Prostate gland (tissue), 2 donors: ENCODE measurements around the gene CYP46A1. TPM values are rescaled to one million over a fixed set of nuclear protein-coding genes. Genes with fewer than 3 reads are reported as not detected.

Source experiments
- DNase-seq: peaks from one replicate; pipeline ENCODE4 v3.0.0-alpha.2; 2019; ENCODE audit warnings: low spot score
- H3K27ac ChIP-seq, 2 donors: fragments of 200-600 bp; sonication (generic); 2 replicates each; pipeline ENCODE4 v1.5.1; 2017 to 2019
- H3K27me3 ChIP-seq: fragments of 200-600 bp; sonication (generic); replicated peaks from 2 replicates; pipeline ENCODE4 v1.5.1; 2019; ENCODE audit not compliant: insufficient read depth
- H3K36me3 ChIP-seq, 2 donors: fragments of 200-600 bp; sonication (generic); 1 replicate in 1 of 2; 2 replicates in 1 of 2; pipeline versions ENCODE4 v1.5.1 to v1.8.1; 2017 to 2019
- H3K4me1 ChIP-seq: fragments of 200-600 bp; sonication (generic); replicated peaks from 2 replicates; pipeline ENCODE4 v1.5.1; 2019
- H3K4me3 ChIP-seq, 2 donors: fragments of 200-600 bp; sonication (generic); 2 replicates each; pipeline ENCODE4 v1.5.1; 2017 to 2019
- H3K9me3 ChIP-seq: fragments of 200-600 bp; sonication (generic); 2 replicates; pipeline ENCODE4 v1.5.1; 2017
- POLR2A ChIP-seq: fragments of 450-650 bp; IDR thresholded peaks from one replicate; pipeline ENCODE4 v1.6.1; 2016; ENCODE audit warnings: antibody characterized with exemption, mild to moderate bottlenecking
- POLR2AphosphoS5 ChIP-seq: sonication (generic); formaldehyde crosslinking; IDR thresholded peaks from one replicate; pipeline ENCODE4 v1.6.1; 2017; ENCODE audit warnings: antibody characterized with exemption
- WGBS: methylation state at CpG from one replicate; pipeline ENCODE4 v1.1.5; 2018; 5-methylcytosine and 5-hydroxymethylcytosine counted together
- intact Hi-C: fragments of 100-400 bp; cut with DNase I; formaldehyde crosslinking; loops from one replicate; pipeline ENCODE4 v1.14.2; 2022
- total RNA-seq, 2 donors: library from RNA; depleted of rRNA; stranded (reverse); fragments of >200 nt; gene quantifications; one replicate each; pipeline ENCODE4 v1.1.0, GENCODE V29; 2016
- TF ChIP-seq, protein P1 (sequence below), 4 experiments: fragments of 200-600 bp in 2 of 4; fragments of 450-650 bp in 2 of 4; sonication (generic) in 2 of 4; IDR thresholded peaks; 1 replicate in 3 of 4; 2 replicates in 1 of 4; pipeline ENCODE4 v1.5.1; 2016 to 2019; ENCODE audit warnings: antibody characterized with exemption in 4 of 4, mild to moderate bottlenecking in 2 of 4, moderate library complexity in 2 of 4

Gene CYP46A1
- total RNA-seq, 2 donors from 2014 or later: 0.46 to 6.5 TPM

- WGBS: 83% methylated on average over 6 of the region's 6 CpGs
- no peak overlapping the region for H3K4me3 ChIP-seq
- no peaks in the 10 kb centered on the region for H3K36me3 ChIP-seq
- H3K27ac ChIP-seq: no peak overlapping the region
- H3K4me1 ChIP-seq: no peaks in the 10 kb centered on the region
- no peaks in the 10 kb centered on the region for H3K27me3 ChIP-seq
- H3K9me3 ChIP-seq: no peaks in the 10 kb centered on the region
- TF ChIP-seq, protein P1, sequence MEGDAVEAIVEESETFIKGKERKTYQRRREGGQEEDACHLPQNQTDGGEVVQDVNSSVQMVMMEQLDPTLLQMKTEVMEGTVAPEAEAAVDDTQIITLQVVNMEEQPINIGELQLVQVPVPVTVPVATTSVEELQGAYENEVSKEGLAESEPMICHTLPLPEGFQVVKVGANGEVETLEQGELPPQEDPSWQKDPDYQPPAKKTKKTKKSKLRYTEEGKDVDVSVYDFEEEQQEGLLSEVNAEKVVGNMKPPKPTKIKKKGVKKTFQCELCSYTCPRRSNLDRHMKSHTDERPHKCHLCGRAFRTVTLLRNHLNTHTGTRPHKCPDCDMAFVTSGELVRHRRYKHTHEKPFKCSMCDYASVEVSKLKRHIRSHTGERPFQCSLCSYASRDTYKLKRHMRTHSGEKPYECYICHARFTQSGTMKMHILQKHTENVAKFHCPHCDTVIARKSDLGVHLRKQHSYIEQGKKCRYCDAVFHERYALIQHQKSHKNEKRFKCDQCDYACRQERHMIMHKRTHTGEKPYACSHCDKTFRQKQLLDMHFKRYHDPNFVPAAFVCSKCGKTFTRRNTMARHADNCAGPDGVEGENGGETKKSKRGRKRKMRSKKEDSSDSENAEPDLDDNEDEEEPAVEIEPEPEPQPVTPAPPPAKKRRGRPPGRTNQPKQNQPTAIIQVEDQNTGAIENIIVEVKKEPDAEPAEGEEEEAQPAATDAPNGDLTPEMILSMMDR (IDR thresholded peaks at IDR 0.05): no peak
- TF ChIP-seq POLR2AphosphoS5: no peak
- no peak for TF ChIP-seq POLR2A
- no peak for DNase-seq
- intact Hi-C loops: no loop called here
These were observed 84.3 kb downstream of the CYP46A1 start for GRCh38 chr14:99768381-99768780.

- Histone ChIP-seq H3K27ac (no peak overlapping the region), H3K36me3 (no peaks in the 10 kb centered on the region), H3K4me3 (no peak overlapping the region), H3K4me1 (no peaks in the 10 kb centered on the region), H3K9me3 (no peaks in the 10 kb centered on the region), H3K27me3 (peaks cover 4% of the 10 kb centered on the region)
- no peak for TF ChIP-seq POLR2AphosphoS5
- intact Hi-C loops: no loop called here
- 92% methylated on average over 6 of the region's 6 CpGs for WGBS
- DNase-seq: no peak
These were observed 85.0 kb downstream of the CYP46A1 start for GRCh38 chr14:99769123-99769522.

- H3K4me1 ChIP-seq: no peaks in the 10 kb centered on the region
- peaks cover 5% of the 10 kb centered on the region for H3K27me3 ChIP-seq
- TF ChIP-seq POLR2A (no peak), POLR2AphosphoS5 (no peak)
- TF ChIP-seq, protein P1 (IDR thresholded peaks at IDR 0.05): no peak
- no peak for DNase-seq
- intact Hi-C loops: no loop called here
- no peak overlapping the region for H3K27ac ChIP-seq
- H3K4me3 ChIP-seq: no peak overlapping the region
- H3K36me3 ChIP-seq: no peaks in the 10 kb centered on the region
- H3K9me3 ChIP-seq: no peaks in the 10 kb centered on the region
- WGBS: 65% methylated on average over 3 of the region's 3 CpGs
These were observed 85.7 kb downstream of the CYP46A1 start for GRCh38 chr14:99769799-99770198.

DNA sequence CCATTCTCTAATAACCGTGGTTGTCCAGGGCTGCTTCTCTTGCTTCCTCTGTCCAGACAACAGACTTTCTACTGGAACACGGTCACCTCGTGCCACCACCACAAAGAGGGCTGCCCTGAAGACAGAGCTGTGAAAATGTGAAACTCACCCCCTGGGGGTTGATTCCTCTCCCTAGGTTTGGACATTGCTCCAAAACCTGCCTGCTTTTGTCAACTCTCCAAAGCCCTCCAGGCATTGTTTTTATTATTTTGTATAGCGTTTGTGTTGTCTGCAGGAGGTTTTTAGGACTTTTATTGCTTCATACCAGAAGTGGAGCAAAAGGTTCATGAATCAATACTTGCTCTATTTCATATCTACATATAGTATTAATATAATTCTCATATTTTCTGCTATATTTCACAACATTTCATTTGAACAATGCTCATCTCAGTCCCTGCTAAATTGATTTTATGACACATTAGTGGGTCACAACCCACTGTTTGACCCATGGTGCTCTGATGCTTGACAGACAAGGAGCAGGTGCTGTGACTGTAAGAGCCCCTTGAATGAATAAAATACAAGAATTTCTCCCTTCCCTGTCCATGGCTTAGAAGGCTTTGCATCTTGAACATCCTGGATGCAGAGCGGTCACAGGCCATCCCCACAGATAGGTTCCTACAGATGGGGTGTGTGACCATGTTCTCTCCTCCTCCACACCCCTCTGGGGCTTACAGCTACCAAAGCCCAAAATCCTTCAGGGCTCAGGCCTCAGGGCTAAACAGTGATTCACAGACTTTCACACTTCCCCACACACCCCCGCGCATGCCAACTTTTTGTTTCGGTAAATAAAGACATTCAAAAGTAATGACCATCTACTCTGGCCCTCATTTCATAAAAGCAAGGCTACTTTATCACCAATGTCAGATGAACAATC is 88.5 kb downstream of the CYP46A1 start:
- intact Hi-C loops: no loop called here
- peaks cover 5% of the 10 kb centered on the region for H3K27me3 ChIP-seq
- H3K9me3 ChIP-seq: no peaks in the 10 kb centered on the region
- no peak overlapping the region for H3K27ac ChIP-seq
- no peaks in the 10 kb centered on the region for H3K4me1 ChIP-seq
- H3K36me3 ChIP-seq: no peaks in the 10 kb centered on the region
- DNase-seq: no peak
- TF ChIP-seq POLR2A (no peak), POLR2AphosphoS5 (no peak)
- TF ChIP-seq, protein P1 (IDR thresholded peaks at IDR 0.05): no peak
- 77% methylated on average over 8 of the region's 8 CpGs for WGBS
- H3K4me3 ChIP-seq: no peak overlapping the region

DNA sequence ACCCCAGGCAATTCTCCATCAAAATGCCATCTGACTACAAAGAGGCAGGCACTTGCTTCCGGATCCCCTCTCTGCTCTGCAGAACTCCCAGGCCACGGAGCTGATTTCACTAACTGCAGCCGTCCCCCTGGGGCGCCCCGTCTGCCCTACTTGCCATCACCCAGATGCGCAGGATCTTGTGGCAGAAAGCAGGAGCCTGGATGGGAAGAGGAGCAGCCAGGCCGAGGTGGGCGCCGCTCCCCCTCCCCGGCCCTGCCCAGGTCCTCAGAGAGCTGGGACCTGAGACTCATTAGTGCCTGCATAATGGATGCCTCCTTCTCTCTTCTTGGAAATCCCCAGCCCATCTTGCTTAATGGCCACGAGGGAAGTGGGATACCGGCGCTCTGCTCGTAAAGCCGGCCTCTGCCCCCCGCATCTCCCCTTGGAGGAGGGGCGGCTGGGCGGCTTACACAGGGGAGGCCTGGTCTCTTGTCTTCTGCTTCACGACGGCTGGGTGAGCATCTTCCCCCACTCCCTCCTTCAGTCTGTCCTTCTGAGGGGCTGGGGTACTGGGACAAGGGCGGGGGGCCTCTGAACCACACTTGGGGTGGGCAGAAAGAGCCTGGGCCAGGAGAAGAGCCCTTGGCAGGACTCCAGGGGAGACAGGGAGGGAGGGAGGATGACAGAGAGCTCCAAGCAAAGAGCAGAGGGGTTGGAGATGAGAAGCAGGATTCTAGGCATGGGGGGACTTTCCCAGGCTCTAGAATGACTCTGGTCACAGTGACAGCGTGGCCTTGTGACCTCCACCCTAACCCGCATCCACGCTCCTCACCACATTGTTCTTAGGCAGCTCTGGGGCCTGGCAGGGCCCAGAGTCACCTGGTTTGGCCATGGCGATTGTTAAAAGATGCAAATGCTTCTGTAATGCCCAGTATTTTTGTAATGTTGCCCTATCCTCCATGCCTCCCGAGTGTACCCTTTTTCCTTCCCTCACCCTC is 89.7 kb downstream of the CYP46A1 start:
- no peak for DNase-seq
- WGBS: 65% methylated on average over 26 of the region's 26 CpGs

More for the DNA sequence above, 89.7 kb downstream of the CYP46A1 start:
- H3K4me1 ChIP-seq: no peaks in the 10 kb centered on the region
- peaks cover 5% of the 10 kb centered on the region for H3K27me3 ChIP-seq
- no peaks in the 10 kb centered on the region for H3K9me3 ChIP-seq
- no peak overlapping the region for H3K4me3 ChIP-seq
- intact Hi-C loops: no loop called here
- H3K36me3 ChIP-seq: no peaks in the 10 kb centered on the region
- TF ChIP-seq, protein P1 (IDR thresholded peaks at IDR 0.05): no peak
- TF ChIP-seq POLR2AphosphoS5: no peak
- no peak overlapping the region for H3K27ac ChIP-seq
